K562 (cell line): ENCODE results near the gene ANTKMT. TPM values are rescaled to one million over a fixed set of nuclear protein-coding genes. Genes with fewer than 3 reads are reported as not detected.

ENCODE experiments used
- BHLHE40 ChIP-seq: IDR thresholded peaks from 2 replicates; pipeline ENCODE4 v1.6.1; 2011; ENCODE audit warnings: low read length, improper control_type of control experiment
- CHD4 ChIP-seq: fragments of 200-600 bp; sonication (generic); IDR thresholded peaks from 3 replicates; pipeline ENCODE4 v1.6.1; 2012; ENCODE audit warnings: low read depth, mild to moderate bottlenecking, mixed read lengths, low read length, inconsistent platforms; ENCODE audit not compliant: insufficient read depth, insufficient replicate concordance, poor library complexity, severe bottlenecking
- DPF2 ChIP-seq: fragments of 450-650 bp; IDR thresholded peaks from 2 replicates; pipeline ENCODE4 v1.6.1; 2016
- ESRRA ChIP-seq: fragments of 450-650 bp; IDR thresholded peaks from 2 replicates; pipeline ENCODE4 v1.6.1; 2014; ENCODE audit warnings: low read depth, mild to moderate bottlenecking, moderate library complexity, borderline replicate concordance
- ETV5 ChIP-seq: sonication (generic); formaldehyde crosslinking; IDR thresholded peaks from 2 replicates; pipeline ENCODE4 v1.4.0; 2020; ENCODE audit warnings: low read depth, mild to moderate bottlenecking, missing genetic modification reagents
- HNRNPL ChIP-seq: fragments of 200-400 bp; formaldehyde crosslinking; IDR thresholded peaks from 2 replicates; pipeline ENCODE4 v1.6.1; 2017; ENCODE audit warnings: low read depth, mild to moderate bottlenecking, low read length
- IRF2 ChIP-seq: sonication (generic); formaldehyde crosslinking; IDR thresholded peaks from 2 replicates; pipeline ENCODE4 v1.8.1; 2022; ENCODE audit warnings: mild to moderate bottlenecking, missing genetic modification reagents
- JUNB ChIP-seq: fragments of 450-650 bp; formaldehyde crosslinking; conservative IDR thresholded peaks from 2 replicates; pipeline ENCODE4 v1.4.0; 2020; ENCODE audit warnings: mild to moderate bottlenecking
- KDM5B ChIP-seq: fragments of 200-600 bp; sonication (generic); IDR thresholded peaks from 2 replicates; pipeline ENCODE4 v1.6.1; 2012; ENCODE audit warnings: low read depth, mild to moderate bottlenecking, moderate library complexity, low read length, control low read depth, inconsistent platforms; ENCODE audit not compliant: insufficient replicate concordance
- LEF1 ChIP-seq: fragments of 450-650 bp; IDR thresholded peaks from 2 replicates; pipeline ENCODE4 v1.6.1; 2016; ENCODE audit warnings: mild to moderate bottlenecking
- MEF2A ChIP-seq: IDR thresholded peaks from 2 replicates; pipeline ENCODE4 v1.6.1; 2011; ENCODE audit warnings: low read depth, mild to moderate bottlenecking, low read length, moderate library complexity; ENCODE audit not compliant: control insufficient read depth
- RBBP5 ChIP-seq: fragments of 200-600 bp; sonication (generic); IDR thresholded peaks from 2 replicates; pipeline ENCODE4 v1.6.1; 2012; ENCODE audit warnings: borderline replicate concordance, mild to moderate bottlenecking, low read length, control low read depth, inconsistent platforms; ENCODE audit not compliant: insufficient read depth, poor library complexity, severe bottlenecking
- RFX1 ChIP-seq: fragments of 450-650 bp; IDR thresholded peaks from 2 replicates; pipeline ENCODE4 v1.6.1; 2016; ENCODE audit warnings: mild to moderate bottlenecking, moderate library complexity
- TCF7L2 ChIP-seq: fragments of 150-350 bp; IDR thresholded peaks from 2 replicates; pipeline ENCODE4 v1.6.1; 2016; ENCODE audit warnings: low read depth, mild to moderate bottlenecking, low read length, moderate library complexity
- polyA plus RNA-seq, 8 experiments: library from polyadenylated mRNA; depleted of rRNA in 4 of 8; stranded (reverse) in 5 of 8; unstranded in 3 of 8; fragments of >200 nt; fragmentation: Nextera tagmentation in 2 of 8; fragmentation: Illumina TruSeq in 1 of 8; extraction: Ambion mirVana in 2 of 8; extraction: Trizol in 1 of 8; gene quantifications; 2 replicates each; pipeline versions ENCODE4 v1.2.1 to v1.2.3, GENCODE V29; 2011 to 2014; ENCODE audit warnings: inconsistent platforms in 1 of 8, missing spikeins in 1 of 8
- total RNA-seq, 7 experiments: library from RNA; depleted of rRNA in 6 of 7; stranded (reverse); fragments of >200 nt in 6 of 7; fragmentation: Illumina TruSeq in 2 of 7; extraction: Trizol in 2 of 7; gene quantifications; 2 replicates each; pipeline versions ENCODE4 v1.2.1 to v1.2.3, GENCODE V29; 2011 to 2021; ENCODE audit warnings: low replicate concordance in 1 of 7
- TF ChIP-seq, protein P1 (sequence below): sonication (generic); formaldehyde crosslinking; IDR thresholded peaks from 2 replicates; pipeline ENCODE4 v1.8.0; 2022; ENCODE audit warnings: mild to moderate bottlenecking, missing genetic modification reagents
- TF ChIP-seq, protein P2 (sequence below): fragments of 450-650 bp; conservative IDR thresholded peaks from 2 replicates; pipeline ENCODE4 v1.6.1; 2016; ENCODE audit warnings: missing genetic modification characterization, low read depth, mild to moderate bottlenecking, missing compliant biosample characterization, moderate library complexity
- TF ChIP-seq, protein P3 (sequence below): IDR thresholded peaks from 3 replicates; pipeline ENCODE4 v1.6.1; 2011; ENCODE audit warnings: borderline replicate concordance, mild to moderate bottlenecking, moderate library complexity; ENCODE audit not compliant: insufficient read length; ENCODE audit errors: extremely low read depth

ANTKMT gene
- total and polyA plus RNA-seq, 9 of the 15 experiments (the other 6 are each of a cell fraction or from before 2014, with no cell fraction given): 0.58 to 217 (median 19.1) TPM

DNA sequence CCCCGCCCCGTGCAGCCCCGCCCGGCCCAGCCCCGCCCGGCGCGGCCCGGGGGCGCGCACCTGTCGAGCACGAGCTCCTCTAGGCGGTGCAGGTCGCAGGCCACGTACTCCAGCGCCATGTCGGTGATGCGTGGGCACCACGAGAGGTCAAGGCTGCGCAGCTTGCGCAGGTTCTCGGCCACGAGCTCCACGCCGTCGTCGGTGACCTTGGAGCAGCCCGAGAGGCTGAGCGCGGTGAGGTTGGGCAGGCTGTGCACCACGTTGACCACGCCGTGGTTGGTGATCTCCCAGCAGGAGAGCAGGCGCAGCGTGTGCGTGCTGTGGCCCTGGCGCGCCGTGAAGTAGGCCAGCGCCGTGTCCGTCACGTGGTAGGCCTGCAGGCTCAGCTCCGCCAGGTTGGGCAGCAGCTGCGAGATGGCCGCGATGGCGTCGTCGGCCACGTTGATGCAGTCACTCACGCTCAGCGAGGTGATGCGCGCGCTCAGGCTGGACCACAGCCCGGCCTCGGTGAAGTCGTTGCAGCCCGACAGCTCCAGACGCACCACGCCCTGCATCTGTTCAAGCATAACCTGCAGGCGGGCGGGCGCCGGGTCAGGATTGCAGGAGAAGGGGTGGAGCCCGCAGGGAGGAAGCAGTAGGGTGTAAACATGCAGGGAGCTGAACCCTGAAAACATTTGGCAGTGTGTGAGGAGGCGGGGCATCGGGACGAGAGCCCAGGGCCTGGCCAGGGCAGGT, 25.4 kb upstream of the ANTKMT start (continued):
- no peak for TF ChIP-seq JUNB
- TF ChIP-seq, protein P1, sequence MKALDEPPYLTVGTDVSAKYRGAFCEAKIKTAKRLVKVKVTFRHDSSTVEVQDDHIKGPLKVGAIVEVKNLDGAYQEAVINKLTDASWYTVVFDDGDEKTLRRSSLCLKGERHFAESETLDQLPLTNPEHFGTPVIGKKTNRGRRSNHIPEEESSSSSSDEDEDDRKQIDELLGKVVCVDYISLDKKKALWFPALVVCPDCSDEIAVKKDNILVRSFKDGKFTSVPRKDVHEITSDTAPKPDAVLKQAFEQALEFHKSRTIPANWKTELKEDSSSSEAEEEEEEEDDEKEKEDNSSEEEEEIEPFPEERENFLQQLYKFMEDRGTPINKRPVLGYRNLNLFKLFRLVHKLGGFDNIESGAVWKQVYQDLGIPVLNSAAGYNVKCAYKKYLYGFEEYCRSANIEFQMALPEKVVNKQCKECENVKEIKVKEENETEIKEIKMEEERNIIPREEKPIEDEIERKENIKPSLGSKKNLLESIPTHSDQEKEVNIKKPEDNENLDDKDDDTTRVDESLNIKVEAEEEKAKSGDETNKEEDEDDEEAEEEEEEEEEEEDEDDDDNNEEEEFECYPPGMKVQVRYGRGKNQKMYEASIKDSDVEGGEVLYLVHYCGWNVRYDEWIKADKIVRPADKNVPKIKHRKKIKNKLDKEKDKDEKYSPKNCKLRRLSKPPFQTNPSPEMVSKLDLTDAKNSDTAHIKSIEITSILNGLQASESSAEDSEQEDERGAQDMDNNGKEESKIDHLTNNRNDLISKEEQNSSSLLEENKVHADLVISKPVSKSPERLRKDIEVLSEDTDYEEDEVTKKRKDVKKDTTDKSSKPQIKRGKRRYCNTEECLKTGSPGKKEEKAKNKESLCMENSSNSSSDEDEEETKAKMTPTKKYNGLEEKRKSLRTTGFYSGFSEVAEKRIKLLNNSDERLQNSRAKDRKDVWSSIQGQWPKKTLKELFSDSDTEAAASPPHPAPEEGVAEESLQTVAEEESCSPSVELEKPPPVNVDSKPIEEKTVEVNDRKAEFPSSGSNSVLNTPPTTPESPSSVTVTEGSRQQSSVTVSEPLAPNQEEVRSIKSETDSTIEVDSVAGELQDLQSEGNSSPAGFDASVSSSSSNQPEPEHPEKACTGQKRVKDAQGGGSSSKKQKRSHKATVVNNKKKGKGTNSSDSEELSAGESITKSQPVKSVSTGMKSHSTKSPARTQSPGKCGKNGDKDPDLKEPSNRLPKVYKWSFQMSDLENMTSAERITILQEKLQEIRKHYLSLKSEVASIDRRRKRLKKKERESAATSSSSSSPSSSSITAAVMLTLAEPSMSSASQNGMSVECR: peak; percentile 86; the same call in 1 of the 2 replicates
- no peak for TF ChIP-seq CHD4
- TF ChIP-seq TCF7L2: no peak
- no peak; the same call in 1 of the 2 replicates for TF ChIP-seq DPF2
- TF ChIP-seq LEF1: no peak
- peak; percentile 48; the same call in 1 of the 2 replicates for TF ChIP-seq BHLHE40
- TF ChIP-seq ETV5: no peak
- TF ChIP-seq, protein P2, sequence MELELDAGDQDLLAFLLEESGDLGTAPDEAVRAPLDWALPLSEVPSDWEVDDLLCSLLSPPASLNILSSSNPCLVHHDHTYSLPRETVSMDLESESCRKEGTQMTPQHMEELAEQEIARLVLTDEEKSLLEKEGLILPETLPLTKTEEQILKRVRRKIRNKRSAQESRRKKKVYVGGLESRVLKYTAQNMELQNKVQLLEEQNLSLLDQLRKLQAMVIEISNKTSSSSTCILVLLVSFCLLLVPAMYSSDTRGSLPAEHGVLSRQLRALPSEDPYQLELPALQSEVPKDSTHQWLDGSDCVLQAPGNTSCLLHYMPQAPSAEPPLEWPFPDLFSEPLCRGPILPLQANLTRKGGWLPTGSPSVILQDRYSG (tag): peak; percentile 57; the same call in 1 of the 2 replicates
- peak; percentile 87; the same call in 1 of the 2 replicates for TF ChIP-seq HNRNPL
- TF ChIP-seq IRF2: no peak
- TF ChIP-seq, protein P3, sequence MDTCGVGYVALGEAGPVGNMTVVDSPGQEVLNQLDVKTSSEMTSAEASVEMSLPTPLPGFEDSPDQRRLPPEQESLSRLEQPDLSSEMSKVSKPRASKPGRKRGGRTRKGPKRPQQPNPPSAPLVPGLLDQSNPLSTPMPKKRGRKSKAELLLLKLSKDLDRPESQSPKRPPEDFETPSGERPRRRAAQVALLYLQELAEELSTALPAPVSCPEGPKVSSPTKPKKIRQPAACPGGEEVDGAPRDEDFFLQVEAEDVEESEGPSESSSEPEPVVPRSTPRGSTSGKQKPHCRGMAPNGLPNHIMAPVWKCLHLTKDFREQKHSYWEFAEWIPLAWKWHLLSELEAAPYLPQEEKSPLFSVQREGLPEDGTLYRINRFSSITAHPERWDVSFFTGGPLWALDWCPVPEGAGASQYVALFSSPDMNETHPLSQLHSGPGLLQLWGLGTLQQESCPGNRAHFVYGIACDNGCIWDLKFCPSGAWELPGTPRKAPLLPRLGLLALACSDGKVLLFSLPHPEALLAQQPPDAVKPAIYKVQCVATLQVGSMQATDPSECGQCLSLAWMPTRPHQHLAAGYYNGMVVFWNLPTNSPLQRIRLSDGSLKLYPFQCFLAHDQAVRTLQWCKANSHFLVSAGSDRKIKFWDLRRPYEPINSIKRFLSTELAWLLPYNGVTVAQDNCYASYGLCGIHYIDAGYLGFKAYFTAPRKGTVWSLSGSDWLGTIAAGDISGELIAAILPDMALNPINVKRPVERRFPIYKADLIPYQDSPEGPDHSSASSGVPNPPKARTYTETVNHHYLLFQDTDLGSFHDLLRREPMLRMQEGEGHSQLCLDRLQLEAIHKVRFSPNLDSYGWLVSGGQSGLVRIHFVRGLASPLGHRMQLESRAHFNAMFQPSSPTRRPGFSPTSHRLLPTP: no peak
- TF ChIP-seq RBBP5: peak; percentile 61
- peak; percentile 70 for TF ChIP-seq ESRRA
- no peak for TF ChIP-seq KDM5B
- no peak for TF ChIP-seq RFX1
- no peak for TF ChIP-seq MEF2A
